DMS79 treated with DMSO at 0.1 percent for 48 hours (cell line): Measurements from ENCODE around the gene SMURF1.

Experiments used
- DNase-seq: peaks from one replicate; lab custom pipeline; 2025; lab: John Stamatoyannopoulos, UW

Gene SMURF1

DNA sequence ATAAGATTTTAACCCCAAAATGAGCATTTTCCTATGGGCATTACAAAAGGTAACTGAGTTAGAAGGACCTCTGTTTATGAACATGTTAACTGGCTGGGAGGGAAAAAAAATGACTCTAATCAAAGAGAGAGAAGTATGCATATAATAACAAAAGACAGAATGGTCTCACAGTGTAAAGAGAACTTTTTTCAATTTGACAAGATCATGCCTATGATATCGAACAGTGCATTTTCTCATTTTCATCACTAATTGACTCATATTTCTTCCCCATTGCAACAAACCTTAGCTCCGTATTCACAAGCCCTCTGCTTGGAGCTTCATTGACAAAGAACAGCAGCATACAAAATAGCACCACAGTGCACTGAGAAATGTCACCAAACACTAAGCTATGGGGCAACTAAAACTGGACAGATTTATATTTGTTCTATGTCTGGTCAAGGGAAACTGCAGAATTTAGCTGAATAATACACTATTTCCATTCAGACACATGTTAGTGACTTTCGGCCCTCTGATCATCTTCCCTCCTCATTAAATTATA, 45.6 kb downstream of the SMURF1 start:
- DNase-seq, result no peak

DNA sequence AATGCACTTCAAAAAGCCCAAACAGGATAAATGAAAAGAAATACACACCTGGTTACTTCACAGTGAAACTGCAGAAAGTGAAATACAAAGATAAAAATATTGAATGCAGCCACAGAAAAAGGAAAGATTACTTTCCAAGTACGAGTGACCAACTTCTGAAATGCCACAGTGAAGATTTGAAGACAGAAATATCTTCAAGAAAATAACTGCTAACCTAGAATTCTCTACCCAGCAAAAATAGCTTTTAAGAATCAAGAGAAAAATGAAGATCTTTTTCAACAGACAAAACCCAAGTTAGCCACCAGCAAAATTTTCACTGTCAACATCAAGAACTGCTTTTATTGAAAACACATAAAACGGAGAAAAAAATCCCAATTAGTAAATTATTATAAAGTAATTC, 46.2 kb downstream of the SMURF1 start:
- DNase-seq, result no peak

DNA sequence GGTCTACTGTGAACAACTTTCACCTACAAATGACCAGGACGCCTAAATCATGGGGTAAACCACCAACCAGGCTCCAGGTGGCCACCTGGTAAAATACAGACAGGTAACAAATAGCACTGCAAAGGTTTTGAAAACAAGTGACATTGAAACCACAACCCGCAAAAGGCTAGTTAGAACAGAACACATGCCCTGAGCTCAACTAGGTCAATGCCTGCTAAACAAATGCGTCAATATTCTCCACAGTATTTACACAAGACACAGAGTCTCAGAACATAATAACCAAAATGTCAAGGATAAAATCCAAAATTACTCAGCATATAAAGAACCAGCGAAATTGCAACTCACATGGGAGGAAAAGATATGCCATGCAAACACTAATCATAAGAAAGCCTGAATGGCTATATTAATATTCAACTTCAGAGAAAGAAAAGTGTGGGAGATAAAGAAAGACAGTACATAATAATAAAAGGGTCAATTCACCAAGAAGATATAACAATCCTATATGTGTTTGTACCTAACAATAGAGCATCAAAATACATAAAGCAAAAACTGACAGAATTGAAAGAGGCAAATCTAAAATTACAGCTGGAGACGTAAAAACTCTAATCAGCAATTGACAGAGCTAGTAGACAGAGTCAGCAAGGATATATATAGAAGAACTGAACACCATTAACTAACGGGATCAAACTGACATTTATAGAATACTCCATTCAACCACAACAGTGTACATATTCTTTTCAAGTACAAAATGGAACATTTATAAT, 47.6 kb downstream of the SMURF1 start:
- DNase-seq, result no peak

DNA sequence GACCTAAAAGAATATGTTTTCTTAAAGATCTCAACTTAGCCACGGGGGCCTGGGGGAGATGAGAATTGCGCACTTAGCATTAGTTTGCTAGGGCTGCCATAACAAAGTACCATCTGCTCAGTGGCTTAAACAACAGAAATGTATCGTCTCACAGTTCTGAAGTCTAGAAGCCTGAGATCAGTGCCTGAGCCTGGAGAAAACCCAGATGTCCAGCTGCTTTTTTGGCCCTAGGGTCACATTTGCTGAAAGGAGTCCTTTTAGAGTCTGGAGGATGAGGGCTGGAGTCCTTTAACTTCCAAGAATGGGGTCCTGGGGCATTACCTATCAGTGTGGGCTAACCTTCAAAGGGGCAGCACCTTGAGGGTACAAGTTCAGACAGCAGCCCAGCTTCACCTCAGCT, 48.2 kb downstream of the SMURF1 start:
- DNase-seq, result no peak

DNA sequence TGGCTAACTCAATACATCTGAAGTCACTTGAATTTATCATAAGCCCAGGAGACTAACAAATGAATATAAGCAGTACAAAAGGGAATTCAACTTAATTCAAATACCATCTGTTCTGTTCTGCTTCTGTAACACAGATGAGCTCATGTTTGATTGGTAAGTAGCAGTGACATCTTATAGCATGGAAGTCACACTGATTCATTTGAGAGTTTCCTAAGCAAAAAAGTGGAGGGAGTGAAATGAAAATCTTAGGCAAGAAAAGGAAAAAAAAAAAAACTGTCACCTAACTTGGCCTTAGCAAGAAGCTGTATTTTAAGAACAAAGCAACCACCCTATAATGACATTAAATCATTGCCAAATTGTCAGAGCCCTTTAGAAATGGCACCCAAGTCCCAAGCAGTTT, 49.5 kb downstream of the SMURF1 start:
- DNase-seq, result no peak

DNA sequence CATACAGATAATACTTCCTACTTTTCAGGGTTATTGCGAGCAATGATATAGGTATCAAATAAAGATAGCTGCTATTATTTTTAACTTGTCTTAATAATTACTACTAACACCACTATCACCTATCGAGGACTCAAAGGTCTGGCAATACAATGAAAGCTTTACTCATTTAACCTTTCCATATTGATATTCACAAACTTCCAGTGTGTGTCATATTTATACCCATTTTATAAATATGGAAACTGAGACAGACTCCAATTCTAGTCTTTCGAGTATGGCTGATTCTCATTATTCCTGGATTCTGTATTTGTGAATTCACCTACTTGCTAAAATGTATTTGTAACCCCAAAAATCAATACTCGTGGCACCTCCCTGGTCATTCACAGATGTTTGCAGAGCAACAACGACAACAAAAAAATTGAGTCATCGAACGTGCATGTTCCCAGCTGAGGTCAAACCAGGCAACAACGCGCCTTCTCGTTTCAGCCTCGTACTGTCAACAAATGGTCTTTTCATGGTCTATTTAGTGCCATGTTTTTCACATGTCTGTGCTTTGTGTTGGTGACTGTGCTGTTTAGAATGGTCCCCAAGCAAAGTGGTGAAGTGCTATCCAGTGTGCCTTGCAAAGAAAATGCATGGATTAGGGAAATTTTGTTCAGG, 51.7 kb downstream of the SMURF1 start:
- DNase-seq, result no peak

DNA sequence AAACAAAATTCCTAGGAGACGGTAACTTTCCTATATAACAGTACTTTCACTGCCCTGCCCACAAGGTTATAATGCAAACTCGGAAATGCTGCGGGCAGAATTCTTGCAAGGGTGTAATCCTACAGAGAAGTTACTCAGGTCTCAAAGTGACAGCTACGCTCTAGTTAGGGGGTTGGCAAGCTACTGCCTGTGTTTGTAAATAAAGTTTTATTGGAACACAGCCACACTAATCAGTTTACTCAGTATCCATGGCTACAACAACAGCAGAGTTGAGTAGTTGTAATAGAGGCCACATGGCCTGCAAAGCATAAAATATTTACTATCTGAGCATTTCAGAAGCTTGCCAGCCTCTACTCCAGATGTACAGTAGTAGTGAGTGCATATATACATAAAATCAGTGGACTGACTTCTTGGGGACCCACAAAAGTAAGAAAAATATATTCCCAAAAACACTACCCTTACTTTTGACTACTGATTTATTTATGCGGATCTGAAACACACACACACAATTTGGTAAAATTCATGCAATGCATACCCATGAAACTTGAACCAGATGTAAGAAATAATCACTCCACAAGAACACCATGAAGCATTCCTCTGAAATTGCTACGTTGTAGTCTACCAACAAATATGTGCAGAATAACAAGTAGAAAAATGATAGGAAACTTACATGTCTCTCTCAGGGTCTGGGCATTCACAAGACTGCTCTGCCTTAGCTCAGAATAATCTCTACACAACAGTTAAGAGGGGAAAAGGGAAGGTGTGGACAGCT, 53.0 kb downstream of the SMURF1 start:
- DNase-seq, result no peak

DNA sequence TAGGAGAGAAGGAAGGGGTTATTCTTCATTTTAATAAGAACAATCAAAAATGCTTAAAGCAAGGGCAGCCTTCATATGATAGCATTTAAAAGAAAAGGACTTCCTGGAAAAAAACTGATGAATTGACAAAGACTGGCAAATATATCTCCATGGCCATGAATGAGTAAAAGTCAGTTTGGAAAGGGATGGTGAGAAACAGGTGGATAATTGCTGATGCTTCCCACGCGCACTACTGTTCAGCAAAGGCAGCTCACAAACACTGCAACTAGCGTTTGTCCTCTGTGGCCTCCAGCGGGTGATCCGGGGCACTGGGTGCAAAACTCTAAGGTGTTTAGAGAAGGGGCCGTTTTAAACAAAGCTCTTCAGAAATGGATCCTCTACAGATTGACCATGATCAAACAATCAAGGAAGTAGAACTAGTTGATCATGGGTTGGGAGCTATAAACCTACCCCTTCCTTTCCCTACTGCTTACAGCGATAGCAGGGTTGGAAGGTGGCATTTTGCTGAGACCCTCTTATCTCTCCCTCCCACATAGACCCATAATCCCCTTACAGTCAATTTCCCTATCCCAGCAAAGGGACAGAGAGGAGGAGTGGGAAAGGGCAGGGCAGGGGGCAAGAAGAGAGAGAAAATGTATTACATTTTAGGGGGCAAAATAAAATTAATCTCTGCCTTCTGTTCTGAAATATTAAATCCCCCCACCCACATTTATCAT, 53.8 kb downstream of the SMURF1 start:
- DNase-seq, result no peak

DNA sequence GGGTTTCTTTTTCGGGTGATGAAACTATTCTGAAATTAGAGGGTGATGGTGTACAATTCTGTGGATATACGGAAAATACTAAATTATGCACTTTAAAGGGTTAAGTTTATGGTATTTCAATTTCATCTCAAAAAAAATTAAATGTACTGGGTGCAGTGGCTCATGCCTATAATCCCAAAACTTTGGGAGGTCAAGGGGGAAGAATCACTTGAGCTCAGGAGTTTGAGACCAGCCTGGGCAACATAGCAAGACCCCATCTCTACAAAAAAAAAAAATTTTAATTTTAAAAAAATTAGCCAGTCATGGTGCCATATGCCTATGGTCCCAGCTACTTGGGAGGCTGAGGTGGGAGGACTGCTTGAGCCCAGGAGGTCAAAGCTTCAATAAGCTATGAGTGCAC, 57.0 kb downstream of the SMURF1 start:
- DNase-seq, result no peak

DNA sequence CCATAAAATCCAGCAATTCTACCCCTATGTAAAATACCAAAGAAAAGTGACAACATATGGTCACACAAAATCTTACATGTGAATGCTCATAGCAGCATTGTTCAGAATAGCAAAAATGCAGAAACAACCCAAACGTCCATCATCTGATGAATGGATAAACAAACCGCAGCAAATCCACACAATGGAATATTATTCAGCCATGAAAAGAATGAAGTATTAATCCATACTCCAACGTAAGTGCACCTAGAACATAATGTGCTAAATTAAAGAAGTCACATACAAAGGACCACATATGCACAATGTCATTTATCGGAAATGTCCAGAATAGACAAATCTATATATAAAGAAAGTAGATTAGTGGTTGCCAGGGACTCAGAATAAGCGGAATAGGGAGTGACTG, 57.4 kb downstream of the SMURF1 start:
- DNase-seq, result no peak

DNA sequence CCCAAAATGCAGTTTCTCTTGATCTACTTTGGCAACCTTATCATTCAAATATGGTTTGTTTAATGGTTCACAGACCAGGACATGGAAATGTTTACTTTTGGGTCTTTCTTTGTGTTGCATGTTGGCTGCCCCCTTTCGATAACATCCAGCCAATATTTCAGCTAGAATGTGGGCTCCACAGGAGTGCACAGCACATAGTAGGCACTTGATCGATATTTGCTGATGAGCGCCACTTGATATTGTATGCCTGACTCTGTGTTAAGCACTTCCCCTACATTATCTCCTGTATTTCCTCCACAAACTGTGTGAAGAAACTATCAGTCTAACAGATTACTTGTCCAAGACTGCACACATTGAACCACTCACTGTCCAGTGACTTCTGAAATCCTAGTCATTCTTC, 60.2 kb downstream of the SMURF1 start:
- DNase-seq, result no peak

DNA sequence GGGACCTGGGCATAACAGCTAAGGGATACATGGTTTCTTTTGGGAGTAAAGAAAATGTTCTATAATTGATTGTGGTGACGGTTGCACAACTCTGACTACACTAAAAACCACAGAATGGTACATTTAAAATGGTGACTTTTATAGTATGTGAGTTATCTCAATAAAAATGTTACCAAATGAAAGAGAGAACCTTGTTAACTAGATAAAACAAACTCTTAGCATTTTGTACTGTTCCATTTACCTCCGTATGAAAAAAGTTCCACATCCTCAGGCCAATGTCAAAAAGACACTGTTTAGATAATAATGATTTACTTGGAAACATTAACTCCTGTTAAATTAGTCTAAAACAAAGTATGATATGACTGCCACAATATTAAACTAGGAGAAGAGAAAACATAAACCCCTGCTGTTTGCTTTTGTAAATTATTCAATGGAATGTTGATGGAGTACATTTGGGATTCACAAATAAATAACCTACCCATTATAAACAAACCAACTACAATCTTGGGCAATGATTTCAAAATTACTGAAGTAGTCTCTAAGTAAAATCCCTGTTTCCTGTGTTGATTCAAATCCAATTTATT, 60.7 kb downstream of the SMURF1 start:
- DNase-seq, result no peak

DNA sequence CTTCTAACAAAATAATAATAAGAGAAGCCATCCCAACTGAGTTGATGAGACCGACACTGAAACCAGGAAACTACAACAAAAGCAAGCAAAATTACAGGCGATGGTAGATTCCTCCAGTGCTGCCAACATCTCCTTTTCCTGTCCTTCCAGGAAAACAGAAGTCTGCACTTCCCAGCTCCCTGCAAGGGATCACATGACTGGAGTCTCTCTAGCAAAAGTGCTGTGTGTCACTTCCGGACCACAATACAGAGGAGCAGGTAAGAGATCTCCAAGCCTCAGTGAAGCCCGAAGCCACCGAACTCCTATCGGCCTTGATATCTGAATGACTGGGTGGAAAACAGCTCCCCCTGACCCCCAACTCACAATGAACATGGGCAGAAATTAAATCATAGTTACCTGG, 63.2 kb downstream of the SMURF1 start:
- DNase-seq, result no peak

DNA sequence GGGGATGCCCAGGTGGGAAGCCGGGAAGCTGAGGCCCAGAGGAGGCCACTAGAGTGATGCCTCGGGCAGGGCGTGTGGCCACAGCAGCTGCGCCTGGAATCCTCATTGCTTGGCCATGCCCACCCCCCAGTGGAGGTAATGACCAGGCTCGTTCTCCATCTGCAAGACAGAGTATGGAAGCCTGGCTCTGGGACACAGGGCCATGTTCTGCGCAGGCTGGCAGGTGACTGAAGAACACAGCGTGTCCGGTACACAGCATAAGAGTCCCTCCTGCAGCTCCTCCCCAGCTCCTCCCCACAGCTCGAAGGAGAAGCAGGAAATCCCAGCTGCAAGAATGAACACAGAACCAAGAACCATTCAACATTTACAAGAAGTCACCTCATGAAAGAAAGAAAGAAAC, 64.8 kb downstream of the SMURF1 start:
- no peak for DNase-seq

DNA sequence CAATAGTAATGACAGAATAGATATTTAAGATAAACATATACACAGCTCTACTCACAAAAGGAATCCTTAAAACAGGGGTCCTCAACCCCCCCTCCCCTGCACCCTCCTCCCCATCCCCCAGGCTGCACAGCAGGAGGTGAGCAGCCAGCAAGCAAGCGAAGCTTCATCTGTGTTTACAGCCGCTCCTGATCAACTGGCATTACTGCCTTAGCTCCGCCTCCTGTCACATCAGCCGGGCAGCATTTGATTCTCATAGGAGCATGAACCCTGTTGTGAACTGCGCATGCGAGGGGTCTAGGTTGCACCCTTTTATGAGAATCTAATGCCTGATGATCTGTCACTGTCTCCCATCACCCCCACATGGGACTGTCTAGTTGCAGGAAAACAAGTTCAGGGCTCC, 65.5 kb downstream of the SMURF1 start:
- DNase-seq, result no peak

DNA sequence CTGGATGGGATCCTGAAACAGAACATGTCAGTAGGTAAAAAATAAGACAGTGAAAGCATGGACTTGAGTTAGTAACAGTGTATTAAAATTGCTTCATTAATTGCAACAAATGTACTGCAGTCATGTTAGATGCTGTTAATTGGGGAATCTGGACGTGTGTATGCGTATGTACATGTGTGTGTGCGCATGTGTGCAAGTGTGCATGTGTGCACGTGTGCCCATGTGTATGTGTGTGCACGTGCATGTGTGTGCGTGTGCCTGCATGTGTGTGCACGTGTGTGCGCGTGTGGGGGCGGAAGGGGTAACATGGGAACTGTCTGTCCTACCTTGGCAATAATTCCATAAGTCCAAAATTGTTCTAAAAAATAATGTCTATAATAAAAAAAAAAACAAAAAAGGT, 67.3 kb downstream of the SMURF1 start:
- no peak for DNase-seq

DNA sequence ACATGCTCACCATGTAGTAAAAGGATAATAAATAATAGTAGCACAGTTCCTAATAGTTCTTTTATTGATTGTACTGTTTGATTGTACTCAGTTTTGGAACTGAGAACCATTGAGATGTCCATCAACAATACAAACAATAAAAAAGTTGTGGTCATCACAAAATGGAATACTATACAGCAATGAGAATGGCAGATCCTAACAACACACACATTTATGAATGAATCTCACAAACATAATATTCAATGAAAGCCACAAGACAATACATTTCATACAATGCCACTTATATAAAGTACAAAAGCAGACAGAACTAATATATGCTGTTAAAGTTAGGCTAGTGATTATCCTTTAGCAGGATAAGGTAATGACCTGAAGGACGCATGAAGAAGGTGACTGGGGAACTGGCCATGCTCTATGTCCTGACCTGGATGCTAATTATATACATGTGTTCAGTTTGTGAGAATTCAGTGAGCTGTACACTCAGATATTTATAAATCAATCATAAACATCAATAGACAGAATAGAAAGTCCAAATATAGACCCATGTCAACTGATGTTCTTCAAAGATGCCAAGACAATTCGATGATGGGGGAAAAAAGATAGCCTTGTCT, 70.0 kb downstream of the SMURF1 start:
- no peak for DNase-seq

DNA sequence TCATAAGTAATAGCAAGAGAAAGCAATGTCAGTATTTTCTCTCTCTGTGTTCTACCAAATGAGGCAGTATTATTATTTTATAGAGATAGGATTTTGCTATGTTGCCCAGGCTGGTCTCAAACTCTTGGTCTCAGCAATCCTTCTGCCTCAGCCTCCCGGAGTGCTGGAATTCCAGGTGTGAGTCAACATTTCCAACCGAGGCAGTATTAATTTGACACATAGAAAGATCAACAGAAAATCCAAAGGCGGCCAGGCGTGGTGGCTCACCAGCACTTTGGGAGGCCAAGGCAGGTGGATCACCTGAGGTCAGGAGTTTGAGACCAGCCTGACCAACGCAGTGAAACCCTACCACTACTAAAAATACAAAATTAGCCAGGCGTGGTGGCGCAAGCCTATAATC, 71.8 kb downstream of the SMURF1 start:
- DNase-seq, result no peak

DNA sequence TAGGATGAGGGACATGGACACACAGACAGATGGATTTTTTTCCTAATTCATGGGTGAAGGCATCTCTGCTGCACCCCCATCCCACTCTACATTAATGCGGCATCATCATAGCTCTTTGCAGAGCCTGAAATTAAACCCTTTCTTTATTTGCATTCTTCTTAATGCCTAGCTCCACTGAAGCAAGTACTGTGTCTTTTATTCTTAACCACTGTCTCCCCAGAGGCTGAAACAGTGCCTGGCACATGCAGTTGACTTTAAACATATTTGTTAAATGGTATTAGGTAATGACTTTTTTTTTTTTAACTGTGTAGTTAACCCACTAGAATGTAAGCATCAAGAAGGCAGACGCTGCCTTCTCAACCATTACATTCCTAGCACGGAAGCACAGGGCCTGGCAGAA, 73.5 kb downstream of the SMURF1 start:
- no peak for DNase-seq

DNA sequence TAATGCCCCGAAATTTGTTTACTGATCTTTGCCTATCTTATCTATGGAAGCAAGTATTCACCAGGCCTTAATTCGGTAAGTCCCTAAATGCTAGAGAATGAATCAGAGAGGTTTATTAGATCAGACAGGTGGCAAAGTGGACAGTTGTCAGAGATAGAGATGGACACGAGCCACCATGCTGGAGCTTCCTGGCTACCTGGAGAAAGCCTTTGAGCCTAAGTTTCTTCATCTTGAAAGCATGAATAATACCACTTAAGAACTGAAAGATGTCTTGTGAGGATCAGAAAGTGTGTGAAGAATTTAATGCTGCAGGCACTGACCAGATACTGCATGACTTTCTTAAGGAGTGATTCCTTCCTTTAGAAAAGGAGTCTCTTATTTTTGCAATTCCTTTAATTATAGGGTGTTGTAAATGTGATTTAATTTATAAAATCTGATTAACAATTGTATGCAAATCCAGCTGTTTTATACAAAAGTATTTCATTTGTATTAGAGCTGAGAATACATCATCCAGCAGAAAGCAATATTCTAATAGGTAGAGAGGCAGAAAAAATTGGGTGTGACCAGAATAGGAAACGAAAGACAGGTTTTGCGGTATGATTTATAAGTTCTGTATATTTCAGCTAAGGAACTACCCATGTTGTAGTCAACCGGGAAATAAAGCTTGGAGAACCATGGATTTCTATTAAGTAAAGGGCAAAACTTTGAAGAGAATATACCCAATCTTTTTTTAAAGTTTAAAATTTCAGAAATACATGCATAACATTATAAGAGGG, 82.7 kb downstream of the SMURF1 start:
- DNase-seq, result no peak

DNA sequence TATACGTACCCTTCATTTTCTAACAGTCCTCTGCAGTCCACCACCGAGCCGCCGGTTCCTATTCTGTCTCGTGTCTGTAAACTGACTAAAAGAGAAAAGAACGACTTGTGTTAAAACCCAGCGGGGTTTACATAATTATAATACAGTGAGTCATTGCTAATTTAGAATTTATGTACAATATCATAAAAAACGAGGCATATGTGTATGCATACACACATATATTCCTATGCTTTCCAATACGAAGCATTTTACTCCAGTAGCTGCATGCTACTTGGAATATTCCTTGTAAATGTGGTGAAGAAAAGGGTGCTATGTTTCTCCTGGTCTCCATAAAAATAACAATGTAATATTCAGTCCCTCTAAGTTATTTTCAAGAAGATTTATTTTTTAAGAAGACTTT, 89.1 kb downstream of the SMURF1 start:
- DNase-seq, result no peak
